ENCODE measurements around the gene CMKLR1. TPM values are rescaled to one million over a fixed set of nuclear protein-coding genes. Genes with fewer than 3 reads are reported as not detected.
A peak's percentile ranks its signal among the peaks of the same experiment; 100 is the strongest.

Gene CMKLR1
- total RNA-seq, 1 experiment from 2014 or later, result 0.66 TPM

- WGBS (ENCODE audit: extremely low coverage, insufficient read length, low lambda C conversion rate), result no CpG with 5 or more reads among the region's 6 CpGs
Measured at GRCh38 chr12:108302016-108302402, 37.1 kb downstream of the CMKLR1 start.

More at GRCh38 chr12:108302016-108302402, 37.1 kb downstream of the CMKLR1 start:
- Histone ChIP-seq H2BK20ac (ENCODE audit: low read depth, low read length, poor library complexity, severe bottlenecking) (no peak overlapping the region), H2BK120ac (ENCODE audit: low read depth, low read length, poor library complexity, severe bottlenecking) (no peak overlapping the region), H3K4ac (ENCODE audit: low read depth, low read length) (no peak overlapping the region), H2BK12ac (ENCODE audit: insufficient read length, low read depth, low read length) (no peak overlapping the region), H2BK5ac (ENCODE audit: insufficient read length, low read length) (no peak overlapping the region), H3K18ac (ENCODE audit: insufficient read length, low read depth, low read length) (no peak overlapping the region), H4K91ac (ENCODE audit: insufficient read length, low read depth, low read length) (no peak overlapping the region), H4K20me1 (ENCODE audit: control insufficient read depth, insufficient read depth, insufficient read length) (no peaks in the 10 kb centered on the region), H3K79me2 (ENCODE audit: insufficient read depth, low read length) (no peaks in the 10 kb centered on the region), H3K23ac (ENCODE audit: insufficient read length, low read depth, low read length) (no peak overlapping the region), H2BK15ac (ENCODE audit: low read depth, low read length) (no peak overlapping the region), H3T11ph (ENCODE audit: low read length) (no peak overlapping the region), H3K14ac (ENCODE audit: insufficient read depth, low read length) (no peak overlapping the region), H3K23me2 (ENCODE audit: insufficient read length, low read depth, low read length, poor library complexity, severe bottlenecking) (no peaks in the 10 kb centered on the region), H3K4me1 (ENCODE audit: insufficient read depth, low read length) (peaks cover 4% of the 10 kb centered on the region; the same call in 1 of the 2 replicates), H3K9me3 (ENCODE audit: control insufficient read depth, low read depth, low read length) (no peaks in the 10 kb centered on the region), H3K79me1 (ENCODE audit: insufficient read depth, low read depth, low read length, poor library complexity, severe bottlenecking) (no peaks in the 10 kb centered on the region), H2AFZ (ENCODE audit: low read length) (no peak overlapping the region), H3K56ac (ENCODE audit: insufficient read length, low read depth, low read length) (no peak overlapping the region), H3K9ac (ENCODE audit: extremely low read depth, insufficient read length, low read length) (no peak overlapping the region), H3K27ac (ENCODE audit: insufficient read length, low read depth, low read length) (no peak overlapping the region), H2AK5ac (ENCODE audit: insufficient read length, low read length) (no peak overlapping the region), H3K27me3 (ENCODE audit: insufficient read depth, low read length) (no peaks in the 10 kb centered on the region), H4K8ac (replicated peaks; ENCODE audit: insufficient read length, low read depth, low read length) (no peak overlapping the region), H3K4me2 (ENCODE audit: insufficient read depth, insufficient read length, low read length) (no peak overlapping the region), H4K5ac (ENCODE audit: insufficient read length, low read depth, low read length) (no peak overlapping the region)
- DNase-seq, result no peak
- H3K36me3 Mint-ChIP-seq (ENCODE audit: insufficient read depth in 1 of 3, low read depth in 3 of 3), result peaks cover 0 to 2% (median 0%) of the 10 kb centered on the region in 3 experiments; a peak in 2 of 7 replicates
- no peak for TF ChIP-seq CTCF (conservative IDR thresholded peaks at IDR 0.05)
- peaks cover 3% of the 10 kb centered on the region in 2 experiments; a peak in 2 of 5 replicates for H3K9me3 Mint-ChIP-seq
- peak overlapping the region in 1 of 3 experiments; percentile 19; a peak in 1 of 7 replicates for H3K27ac Mint-ChIP-seq
- no peak overlapping the region; a peak in 1 of 5 replicates for H3K4me3 Mint-ChIP-seq
- H3K27me3 Mint-ChIP-seq (ENCODE audit: low read depth), result peaks cover 6% of the 10 kb centered on the region
- peaks cover 37 to 47% of the 10 kb centered on the region in 2 experiments for H3K4me1 Mint-ChIP-seq

Measured in H9 (cell line).